Measurements from ENCODE around the gene COL4A6.

Gene COL4A6

DNA sequence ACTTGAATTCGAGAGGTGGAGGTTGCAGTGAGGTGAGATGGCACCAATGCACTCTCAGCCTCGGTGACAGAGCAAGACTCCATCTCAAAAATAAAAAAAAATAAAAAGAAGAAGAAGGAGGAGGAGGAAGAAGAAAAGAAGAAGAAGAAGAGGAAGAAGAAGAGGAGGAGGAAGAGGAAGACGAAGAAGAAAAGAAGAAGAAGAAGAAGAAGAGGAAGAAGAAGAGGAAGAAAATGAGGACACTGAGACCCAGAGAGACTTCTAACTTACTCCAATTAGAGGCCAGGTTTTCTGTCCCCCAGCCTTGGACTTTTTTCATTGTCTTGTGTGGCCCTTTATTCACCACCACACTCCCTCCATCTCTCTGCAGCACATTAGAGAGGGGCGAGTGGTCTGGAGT lies 276.0 kb downstream of the COL4A6 start:
- TF ChIP-seq, protein P1, sequence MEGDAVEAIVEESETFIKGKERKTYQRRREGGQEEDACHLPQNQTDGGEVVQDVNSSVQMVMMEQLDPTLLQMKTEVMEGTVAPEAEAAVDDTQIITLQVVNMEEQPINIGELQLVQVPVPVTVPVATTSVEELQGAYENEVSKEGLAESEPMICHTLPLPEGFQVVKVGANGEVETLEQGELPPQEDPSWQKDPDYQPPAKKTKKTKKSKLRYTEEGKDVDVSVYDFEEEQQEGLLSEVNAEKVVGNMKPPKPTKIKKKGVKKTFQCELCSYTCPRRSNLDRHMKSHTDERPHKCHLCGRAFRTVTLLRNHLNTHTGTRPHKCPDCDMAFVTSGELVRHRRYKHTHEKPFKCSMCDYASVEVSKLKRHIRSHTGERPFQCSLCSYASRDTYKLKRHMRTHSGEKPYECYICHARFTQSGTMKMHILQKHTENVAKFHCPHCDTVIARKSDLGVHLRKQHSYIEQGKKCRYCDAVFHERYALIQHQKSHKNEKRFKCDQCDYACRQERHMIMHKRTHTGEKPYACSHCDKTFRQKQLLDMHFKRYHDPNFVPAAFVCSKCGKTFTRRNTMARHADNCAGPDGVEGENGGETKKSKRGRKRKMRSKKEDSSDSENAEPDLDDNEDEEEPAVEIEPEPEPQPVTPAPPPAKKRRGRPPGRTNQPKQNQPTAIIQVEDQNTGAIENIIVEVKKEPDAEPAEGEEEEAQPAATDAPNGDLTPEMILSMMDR (conservative IDR thresholded peaks at IDR 0.05; ENCODE audit: low read depth, low read length) = no peak
- no peak overlapping the region for H3K4me3 ChIP-seq (ENCODE audit: low read length)
- no peak for DNase-seq (ENCODE audit: low read depth)

DNA sequence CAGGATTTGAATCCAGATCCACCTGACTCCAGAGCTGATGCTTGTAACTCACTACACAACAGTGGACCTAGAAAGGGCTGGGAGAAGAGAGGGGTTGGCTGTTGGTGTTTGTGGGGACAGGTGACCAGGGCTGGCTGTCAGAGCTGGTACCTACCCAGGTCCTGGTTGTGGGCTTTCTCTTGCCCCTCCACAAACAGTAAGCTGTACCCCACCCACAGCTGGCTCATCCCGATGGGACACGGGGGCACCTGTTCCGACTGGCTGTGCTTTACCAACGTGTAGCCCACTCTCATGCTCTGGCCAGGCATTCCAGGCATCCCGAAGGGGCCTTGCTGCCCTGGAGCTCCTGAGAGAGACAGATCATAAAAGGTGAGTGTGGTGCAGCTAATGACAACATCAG lies 277.9 kb downstream of the COL4A6 start:
- no peak overlapping the region for H3K4me3 ChIP-seq (ENCODE audit: low read length)
- TF ChIP-seq, protein P1 (conservative IDR thresholded peaks at IDR 0.05; ENCODE audit: low read depth, low read length) = no peak
- no peak for DNase-seq (ENCODE audit: low read depth)

DNA sequence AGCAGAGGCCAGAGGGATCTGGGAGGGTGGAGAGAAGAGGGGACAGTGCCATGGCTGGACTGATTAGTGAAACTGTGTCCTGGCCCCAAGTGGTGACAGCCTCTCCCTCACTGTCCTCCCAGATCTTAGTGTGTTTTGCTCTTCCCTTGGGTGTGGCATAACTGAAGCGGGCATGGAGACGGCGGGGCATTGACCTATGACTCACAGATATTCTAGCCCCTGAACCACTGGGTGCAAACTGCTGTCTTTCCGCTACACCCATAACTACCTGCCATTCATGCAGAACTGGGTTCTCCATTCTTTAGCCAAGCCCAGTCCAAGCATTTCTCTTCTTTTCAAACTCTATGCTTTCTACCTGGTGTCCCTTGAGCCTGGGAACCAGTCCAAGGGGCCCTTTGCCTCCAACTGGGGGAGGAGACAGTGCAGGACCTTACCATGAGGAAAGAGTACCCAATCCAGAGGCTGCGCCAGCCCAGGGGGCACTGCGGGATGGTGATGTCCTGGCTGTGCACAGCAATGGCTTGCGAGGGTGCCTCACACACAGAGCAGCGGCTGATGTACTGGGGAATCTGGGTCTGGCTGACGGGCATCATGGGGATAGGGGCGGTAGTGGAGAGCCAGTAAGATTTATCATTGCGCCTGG lies 279.1 kb downstream of the COL4A6 start:
- H3K4me3 ChIP-seq (ENCODE audit: low read length) = no peak overlapping the region
- TF ChIP-seq, protein P1 (conservative IDR thresholded peaks at IDR 0.05; ENCODE audit: low read depth, low read length) = no peak
- no peak for DNase-seq (ENCODE audit: low read depth)

DNA sequence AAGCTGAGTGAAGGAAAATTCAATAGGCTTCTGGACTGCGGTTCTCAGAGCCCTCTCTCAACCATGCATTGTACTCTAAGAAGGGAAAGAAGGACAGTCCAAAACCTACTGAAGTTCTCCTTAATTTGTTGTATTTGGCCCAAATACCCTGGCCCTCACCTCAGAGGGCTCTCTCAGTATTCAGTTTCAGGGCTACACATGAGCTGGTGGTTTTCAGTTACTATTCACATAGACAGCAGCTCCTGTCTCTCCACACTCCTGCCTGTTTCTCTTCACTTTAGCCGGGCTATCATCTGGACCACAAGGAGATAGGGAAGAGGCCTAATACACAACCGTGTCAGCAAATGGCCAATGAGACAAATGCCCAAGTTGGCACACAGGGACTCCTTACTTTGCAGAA lies 280.6 kb downstream of the COL4A6 start:
- DNase-seq (ENCODE audit: low read depth) = no peak
- no peak overlapping the region for H3K4me3 ChIP-seq (ENCODE audit: low read length)
- TF ChIP-seq, protein P1 (conservative IDR thresholded peaks at IDR 0.05; ENCODE audit: low read depth, low read length) = no peak

DNA sequence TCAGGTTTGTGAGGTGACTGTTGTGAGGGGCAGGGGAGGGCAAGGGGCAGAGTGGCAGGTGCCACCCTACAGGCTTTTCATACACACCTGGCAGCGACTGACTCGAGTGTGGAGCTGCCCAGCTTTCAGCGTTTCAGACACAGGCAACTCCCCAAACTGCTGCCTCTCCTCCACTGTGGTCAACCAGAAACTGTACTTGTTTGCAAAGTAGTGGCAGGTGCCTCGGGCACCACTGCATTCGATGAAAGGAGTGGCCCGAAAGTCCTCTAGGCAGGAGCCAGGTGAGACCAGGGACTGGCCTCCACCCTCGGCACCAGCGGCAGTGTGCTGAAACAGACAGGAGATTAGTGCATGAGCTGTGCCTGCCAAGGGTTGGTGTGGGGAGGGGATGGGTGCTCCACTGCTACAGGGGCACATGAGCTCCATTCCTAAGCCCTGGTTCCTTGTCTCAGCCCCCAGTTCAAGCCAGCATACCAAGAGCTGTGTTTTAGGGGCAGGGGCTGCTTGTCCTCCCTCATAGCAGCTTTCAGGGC lies 281.2 kb downstream of the COL4A6 start:
- no peak for DNase-seq (ENCODE audit: low read depth)
- TF ChIP-seq, protein P1 (conservative IDR thresholded peaks at IDR 0.05; ENCODE audit: low read depth, low read length) = no peak
- no peak overlapping the region for H3K4me3 ChIP-seq (ENCODE audit: low read length)

DNA sequence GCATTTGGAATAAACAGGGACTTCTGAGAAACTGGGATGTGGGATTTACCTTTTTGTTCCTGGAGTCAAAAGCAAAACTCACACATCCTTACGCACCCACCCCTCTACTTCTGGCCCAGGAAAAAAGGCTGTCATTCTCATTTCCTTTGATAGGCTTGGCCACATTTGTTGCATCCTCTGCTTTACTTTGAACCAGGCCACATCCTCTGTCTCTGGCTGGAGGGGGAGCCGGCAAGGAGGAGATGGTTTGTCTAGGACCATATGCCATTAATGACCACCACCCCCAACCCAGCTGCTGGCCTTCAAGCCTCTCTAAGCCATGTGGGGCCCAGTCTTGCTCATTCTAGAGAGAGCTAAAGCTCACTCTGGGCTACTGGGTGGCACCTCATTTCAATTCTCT lies 282.1 kb downstream of the COL4A6 start:
- no peak for DNase-seq (ENCODE audit: low read depth)

DNA sequence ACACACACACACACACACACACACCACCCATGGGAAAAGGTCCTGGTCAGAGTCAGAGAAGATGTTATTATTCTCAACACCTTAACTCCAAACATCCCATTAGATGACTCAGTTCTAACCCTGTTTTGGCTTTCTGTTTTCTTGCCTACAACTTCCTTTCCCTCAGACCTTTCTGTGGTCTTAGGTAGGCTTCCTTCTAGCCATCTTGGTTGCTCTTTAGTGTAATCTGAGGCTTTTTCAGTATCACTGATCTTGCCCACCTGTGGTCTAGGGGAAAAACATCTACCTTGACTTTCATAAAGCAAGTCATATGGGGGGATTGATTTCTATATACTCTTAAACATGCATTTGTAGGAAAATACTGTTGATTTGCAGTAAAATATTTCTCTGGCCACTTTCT lies 289.7 kb downstream of the COL4A6 start:
- TF ChIP-seq, protein P1 (conservative IDR thresholded peaks at IDR 0.05; ENCODE audit: low read depth, low read length) = no peak
- H3K4me3 ChIP-seq (ENCODE audit: low read length) = no peak overlapping the region
- no peak for DNase-seq (ENCODE audit: low read depth)

More for the DNA sequence above, 282.1 kb downstream of the COL4A6 start:
- TF ChIP-seq, protein P1 (conservative IDR thresholded peaks at IDR 0.05; ENCODE audit: low read depth, low read length) = no peak
- H3K4me3 ChIP-seq (ENCODE audit: low read length) = no peak overlapping the region
